GM18861 (cell line): ENCODE measurements around the gene TAF9B.
"Not testable (repeated sequence)": the region's sequence is repeated elsewhere in the genome, so short reads cannot be mapped to it uniquely, and the experiment has no call there.

Experiments
- ATAC-seq: cut with Tn5 transposase; IDR thresholded peaks from one replicate; pipeline ENCODE4 v1.9.1; 2021; ENCODE audit not compliant: unreplicated experiment

TAF9B gene, protein sequence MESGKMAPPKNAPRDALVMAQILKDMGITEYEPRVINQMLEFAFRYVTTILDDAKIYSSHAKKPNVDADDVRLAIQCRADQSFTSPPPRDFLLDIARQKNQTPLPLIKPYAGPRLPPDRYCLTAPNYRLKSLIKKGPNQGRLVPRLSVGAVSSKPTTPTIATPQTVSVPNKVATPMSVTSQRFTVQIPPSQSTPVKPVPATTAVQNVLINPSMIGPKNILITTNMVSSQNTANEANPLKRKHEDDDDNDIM

DNA sequence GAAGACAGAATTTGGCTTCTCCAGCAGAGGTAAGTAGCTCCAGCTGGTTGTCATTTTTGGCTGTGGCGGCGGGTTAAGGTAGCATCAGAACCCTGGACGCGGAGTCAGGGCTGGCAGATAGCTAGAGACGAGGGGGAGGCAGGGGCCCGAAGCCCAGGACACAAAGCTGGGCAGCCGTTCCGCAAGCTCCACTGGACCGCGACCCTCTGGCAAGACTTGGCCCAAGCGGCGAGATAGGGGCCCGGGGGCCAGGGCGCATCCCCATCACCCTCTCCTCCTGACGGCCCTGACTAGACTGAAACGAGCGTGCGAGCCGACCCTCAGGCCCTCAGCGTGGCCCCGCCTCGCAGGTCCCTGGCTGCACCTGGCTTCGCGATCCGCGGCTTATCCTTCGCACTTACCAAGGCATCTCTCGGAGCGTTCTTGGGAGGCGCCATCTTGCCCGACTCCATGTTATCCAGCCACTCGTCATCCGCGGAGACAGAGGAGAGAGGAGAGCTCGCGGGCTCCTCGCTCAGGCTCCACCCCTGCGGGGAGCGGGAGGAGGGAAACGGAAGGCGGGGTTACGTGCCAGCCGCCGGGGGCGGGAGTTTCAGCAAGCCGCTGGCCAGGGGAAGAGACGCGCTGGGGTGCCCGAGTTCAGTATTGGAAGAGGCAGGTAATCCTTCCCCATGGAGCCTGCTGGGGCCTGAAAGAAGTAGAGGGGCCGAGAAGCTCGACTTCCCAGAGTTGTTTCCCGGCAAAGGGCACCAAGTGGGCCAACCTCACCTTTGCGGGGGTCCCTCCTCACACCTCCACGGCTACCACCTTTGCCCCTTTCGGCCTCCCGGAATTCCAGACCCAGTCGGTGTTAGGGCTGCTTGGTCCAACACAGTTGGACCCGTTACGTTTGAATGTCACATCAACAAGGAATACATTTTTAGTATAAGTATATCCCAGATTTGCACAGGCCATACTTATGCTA is at the start of gene TAF9B:
TAF9B (minus strand) TSS at position 491 of the 964 bp plus-strand sequence; CDS start at position 452, 39 bp downstream.
- ATAC-seq, result peak; percentile 83

DNA sequence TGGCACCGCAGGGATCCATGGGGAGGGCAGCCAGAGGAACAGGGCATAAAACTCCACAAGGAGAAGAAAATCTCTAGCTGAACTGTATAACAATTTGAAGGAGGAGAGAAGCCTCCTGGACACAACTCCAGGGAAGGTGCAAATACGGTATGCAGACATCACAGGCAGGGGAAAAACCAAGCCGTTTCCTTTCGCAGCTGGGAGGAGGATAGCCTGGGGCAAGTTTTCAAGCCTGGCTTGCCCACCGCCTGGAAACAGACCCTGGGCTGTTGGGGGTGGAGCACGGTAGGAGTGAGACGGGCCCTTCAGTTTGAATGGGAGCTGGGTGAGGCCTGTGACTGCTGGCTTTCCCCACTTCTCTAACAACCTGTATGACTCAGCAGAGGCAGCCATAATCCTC is 43.4 kb upstream of the TAF9B start:
- ATAC-seq, result no peak

DNA sequence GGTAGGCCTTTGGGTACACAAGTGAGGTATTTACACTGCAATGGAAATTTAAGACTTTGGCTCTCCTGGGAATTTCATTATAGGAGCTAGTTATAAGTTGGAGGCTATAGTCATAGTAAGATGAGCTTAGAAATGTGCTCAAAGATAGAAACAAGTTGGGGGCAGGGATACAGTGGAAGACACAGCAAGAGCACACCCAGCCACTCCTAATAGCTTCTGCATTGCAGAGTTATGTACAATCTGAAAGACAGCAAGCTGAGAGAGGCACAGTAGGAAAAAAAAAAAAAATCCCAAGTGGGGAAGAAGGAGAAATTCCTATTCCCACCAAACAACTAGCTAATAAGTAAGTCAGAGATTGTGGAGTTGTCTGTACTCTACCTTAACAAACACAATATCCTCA is 41.9 kb upstream of the TAF9B start:
- ATAC-seq, result no peak

DNA sequence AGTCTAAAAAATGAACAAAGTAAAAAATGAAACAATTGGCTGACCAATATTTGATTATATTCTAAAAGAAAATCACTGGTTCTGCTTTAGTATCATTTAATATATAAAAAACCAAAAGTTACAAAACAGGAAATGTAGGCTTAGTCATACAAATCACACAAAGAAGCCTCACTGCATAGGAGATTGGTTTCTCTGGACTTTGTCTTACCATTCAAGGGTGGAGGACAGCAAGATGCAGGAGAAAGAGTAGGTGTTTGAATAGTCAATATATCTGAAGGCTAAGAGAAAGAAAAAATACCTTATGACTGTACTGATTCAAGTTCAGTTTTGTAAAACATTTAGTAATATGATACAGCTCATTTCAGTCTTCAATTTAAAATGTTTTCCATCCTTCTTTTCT is 28.6 kb upstream of the TAF9B start:
- no peak for ATAC-seq

DNA sequence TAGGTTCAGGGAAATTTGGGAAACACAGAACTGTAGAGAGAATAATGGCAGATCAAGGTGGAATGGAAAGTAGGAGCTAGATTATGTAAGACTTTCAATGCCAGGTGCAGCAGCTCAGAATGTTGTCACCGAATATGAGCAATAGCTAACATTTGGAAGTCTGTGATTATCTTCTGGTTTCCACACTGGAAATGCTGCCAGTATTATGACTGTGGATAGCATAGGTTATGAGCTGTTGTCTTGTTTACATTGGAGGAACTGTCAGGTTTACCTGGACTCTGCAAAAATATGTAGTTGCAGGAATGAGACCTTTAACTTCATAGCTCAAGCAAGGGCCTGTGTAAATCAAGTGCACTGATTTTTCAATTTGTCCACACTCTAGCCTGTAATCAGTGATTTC is 26.0 kb upstream of the TAF9B start:
- no peak for ATAC-seq

DNA sequence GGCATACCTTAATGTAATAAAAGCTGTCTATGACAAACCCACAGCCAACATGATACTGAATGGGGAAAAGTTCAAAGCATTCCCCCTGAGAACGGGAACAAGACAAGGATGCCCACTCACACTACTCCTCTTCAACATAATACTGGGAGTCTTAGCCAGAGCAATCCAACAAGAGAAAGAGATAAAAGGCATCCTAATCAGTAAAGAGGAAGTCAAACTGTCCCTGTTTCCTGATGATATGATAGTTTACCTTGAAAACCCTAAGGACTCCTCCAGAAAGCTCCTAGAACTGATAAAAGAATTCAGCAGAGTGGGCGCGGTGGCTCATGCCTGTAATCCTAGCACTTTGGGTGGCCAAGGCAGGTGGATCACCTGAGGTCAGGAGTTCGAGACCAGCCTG is 23.7 kb upstream of the TAF9B start:
- ATAC-seq, result not testable (repeated sequence)

DNA sequence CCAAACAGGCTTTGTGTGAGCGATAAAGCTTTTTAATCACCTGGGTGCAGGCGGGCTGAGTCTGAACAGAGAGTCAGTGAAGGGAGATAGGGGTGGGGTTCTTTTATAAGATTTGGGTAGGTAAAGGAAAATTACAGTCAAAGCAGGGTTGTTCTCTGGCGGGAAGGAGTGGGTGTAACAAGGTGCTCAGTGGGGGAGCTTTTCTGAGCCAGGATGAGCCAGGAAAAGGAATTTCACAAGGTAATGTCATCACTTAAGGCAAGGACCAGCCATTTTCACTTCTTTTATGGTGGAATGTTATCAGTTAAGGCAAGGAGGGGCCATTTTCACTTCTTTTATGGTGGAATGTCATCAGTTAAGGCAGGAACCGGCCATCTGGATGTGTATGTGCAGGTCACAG is 21.3 kb upstream of the TAF9B start:
- not testable (repeated sequence) for ATAC-seq

DNA sequence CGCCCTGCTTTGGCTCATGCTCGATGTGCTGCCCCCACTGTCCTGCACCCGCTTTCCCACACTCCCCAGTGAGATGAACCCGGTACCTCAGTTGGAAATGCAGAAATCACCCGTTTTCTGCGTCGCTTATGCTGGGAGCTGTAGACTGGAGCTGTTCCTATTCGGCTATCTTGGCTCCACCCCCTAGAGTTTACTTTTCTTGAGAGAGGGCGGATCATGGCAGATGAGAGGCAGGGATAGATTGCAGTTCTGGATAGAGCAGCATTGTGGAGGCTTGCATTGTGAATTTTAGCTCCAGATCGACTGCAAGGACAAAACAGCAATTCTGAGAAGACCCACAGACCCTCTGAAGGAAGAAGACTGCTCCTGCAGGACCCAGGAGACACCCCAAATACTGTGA is 18.4 kb upstream of the TAF9B start:
- not testable (repeated sequence) for ATAC-seq

DNA sequence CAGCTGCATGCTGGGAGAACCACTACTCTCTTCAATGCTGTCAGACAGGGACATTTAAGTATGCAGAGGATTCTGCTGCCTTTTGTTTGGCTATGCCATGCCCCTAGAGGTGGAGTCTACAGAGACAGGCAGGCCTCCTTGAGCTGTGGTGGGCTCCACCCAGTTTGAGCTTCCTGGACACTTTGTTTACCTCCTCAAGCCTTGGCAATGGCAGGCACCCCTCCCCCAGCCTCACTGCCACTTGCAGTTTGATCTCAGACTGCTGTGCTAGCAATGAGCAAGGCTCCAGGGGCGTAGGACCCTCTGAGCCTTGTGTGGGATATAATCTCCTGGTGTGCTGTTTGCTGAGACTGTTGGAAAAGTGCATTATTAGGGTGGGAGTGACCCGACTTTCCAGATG is 17.9 kb upstream of the TAF9B start:
- ATAC-seq, result not testable (repeated sequence)

DNA sequence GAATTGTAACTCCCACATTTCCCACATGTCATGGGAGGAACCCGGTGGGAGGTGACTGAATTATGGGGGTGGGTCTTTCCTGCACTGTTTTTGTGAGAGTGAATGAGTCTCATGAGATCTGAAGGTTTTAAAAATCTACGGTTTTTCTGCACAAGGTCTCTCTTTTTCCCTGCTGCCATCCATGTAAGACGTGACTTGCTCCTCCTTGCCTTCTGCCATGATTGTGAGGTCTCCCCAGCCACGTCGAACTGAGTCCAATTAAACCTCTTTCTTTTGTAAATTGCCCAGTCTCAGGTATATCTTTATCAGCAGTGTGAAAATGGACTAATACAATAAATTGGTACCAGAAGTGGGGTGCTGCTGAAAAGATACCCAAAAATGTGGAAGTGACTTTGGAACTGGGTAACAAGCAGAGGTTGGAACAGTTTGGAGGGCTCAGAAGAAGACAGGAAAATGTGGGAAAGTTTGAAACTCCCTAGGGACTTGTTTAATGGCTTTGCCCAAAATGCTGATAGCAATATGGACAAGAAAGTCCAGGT is 7.6 kb upstream of the TAF9B start:
- ATAC-seq, result not testable (repeated sequence)

DNA sequence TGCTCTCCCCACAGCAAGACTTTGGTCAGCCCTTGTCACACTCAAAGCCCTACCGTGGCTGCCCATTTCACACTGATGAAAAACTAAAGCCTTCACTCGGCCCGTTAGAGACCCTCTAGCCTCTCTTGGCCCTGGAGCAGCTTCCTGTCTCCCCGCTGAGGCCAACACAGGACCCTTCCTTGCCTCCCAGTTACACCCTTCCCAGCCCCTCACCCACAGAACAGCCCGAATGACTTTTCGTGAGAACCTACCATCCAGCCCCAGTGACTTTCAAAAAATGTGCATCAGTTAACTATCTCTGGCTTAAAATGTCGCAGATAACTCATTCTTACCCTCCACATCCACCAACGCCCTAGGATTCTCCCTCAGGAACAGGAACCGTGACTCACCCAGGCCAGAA is 756 bp upstream of the TAF9B start:
- no peak for ATAC-seq

DNA sequence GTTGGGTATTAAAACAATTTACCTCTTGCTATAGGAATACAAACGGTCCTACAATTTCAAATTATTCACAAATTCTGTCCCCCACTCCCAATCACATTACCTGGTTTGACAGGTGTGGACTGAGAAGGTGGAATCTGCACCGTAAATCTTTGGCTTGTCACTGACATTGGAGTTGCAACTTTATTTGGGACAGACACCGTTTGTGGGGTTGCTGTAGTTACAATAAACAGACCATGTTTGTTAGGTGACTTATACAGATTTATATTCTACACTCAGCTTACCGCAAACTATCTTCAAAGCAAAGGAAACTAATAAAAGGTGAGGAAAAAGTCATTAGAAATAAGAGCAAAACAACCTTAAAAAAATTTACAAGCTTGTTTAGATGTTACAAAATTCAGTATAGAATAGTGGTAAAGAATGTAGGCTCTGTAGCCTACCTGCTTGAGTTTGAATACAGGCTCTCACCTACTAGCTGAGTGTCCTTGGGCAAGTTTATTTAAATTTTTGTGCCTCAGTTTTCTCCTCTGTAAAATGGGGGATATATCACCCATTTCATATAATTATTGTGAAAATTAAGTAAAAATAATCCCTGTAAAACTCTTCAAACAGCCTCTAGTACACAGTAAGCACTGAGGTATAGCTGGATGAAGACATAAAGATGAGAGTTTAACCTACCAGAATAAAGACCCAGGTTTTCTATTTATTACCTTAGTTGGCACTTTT is 6.1 kb downstream of the TAF9B start:
- no peak for ATAC-seq

DNA sequence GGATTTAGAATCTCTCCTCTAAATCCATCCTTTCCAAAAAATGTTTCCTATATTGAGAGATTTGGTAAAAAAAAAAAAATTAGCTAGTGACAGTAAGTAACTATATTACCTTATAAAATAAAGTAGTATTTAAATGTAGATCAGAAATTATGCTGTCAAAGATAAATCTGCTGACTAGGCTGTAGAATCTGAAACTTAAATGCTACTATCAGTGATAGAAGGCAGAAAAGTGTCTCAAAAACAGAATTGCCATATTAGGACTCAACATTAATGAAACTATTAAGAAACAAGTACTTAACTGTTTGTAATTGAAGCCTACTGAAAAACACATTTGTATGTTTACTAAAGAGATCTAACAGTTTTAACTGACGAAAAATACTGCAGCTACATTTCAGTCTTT is 8.3 kb downstream of the TAF9B start:
- ATAC-seq, result no peak

DNA sequence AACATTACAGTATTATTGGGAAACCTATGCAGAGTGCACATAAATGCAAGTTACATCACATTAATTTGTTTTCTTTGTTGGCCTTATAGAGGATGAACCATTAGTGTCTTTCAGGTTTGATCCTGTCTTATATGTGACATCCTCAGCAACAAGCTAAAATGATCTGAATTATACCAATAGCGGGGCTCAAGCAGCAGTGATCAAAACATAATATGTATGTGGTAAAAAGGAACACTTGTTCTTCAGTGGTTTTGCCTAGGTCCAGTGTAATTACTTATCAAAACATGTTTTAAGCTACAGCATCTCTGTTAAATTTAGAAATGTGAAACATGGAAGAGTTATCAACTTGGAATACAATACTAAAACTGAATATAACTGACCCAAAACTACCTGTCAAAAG is 9.1 kb downstream of the TAF9B start:
- ATAC-seq, result no peak

DNA sequence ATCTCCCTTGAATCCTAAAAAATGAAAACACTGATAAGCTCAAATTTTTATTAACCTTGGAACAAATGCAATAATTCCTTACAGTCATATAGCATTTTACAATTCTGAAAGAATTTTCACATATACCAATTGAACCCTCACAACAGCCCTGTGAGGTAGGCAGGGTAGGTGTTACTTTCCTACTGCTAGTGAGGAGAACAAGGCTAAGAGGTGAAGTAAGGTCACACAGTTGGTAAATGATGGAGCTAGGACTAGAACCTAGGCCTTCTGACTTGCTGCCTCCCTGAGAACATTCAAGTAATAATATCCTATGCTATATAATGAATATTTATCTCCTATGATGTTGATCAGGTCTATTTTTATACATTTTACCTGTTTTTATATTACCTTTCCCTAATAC is 9.7 kb downstream of the TAF9B start:
- ATAC-seq, result no peak

DNA sequence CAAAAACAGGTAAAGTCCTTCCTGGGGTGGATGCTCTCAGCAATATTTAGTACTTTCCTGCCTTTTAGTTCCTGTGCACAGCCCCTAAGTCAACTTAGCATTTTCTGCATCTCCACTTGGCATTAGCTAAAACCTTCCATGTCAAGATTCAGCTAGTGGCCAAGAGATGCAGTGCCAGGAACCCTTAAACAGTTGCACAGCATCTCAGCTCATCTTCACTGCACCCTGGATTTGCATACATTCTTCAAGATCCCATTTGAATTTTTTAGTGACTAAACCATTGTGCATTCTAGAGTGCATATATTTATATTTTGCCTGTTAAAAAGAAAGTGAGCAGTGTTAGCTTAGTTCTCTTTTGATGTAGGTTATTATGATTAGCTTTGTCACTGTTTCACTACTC is 13.7 kb downstream of the TAF9B start:
- not testable (repeated sequence) for ATAC-seq

DNA sequence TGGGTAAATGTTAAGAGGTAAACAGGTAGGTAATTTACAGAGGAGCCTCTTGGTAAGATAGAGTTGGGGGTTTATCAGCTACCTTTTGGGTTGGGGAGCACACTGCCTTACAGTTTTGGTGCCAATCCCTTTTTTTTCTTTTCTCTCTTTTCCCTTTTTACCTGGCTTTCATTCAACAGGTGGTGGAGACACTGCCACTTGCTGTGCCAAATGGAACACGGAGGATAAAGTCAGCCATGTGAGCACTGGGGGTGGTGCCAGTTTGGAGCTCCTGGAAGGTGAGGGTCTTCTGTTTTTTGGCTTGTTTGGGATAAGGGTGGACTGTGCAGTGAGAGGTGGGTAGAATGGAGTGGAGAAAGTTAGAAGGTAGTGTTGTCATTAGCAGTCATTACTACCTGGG is 14.3 kb downstream of the TAF9B start:
- no peak for ATAC-seq

DNA sequence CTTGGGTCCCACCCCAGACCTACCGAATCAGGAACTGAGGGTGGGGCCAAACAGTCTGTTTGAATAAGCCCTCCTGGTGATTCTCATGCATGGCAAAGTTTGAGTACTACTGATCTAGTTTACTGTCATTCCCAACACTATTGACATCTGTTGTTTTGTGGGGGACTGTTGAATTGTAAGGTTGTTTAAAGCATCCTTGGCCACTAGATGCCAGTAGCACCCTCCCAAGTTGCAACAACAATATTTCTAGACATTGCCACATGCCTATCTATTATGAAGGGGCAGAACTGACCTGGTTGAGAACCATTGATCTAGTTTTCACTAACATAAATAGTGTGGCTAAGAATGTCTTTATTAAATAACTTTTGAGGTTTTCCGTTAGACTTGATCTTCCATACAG is 15.1 kb downstream of the TAF9B start:
- ATAC-seq, result no peak

DNA sequence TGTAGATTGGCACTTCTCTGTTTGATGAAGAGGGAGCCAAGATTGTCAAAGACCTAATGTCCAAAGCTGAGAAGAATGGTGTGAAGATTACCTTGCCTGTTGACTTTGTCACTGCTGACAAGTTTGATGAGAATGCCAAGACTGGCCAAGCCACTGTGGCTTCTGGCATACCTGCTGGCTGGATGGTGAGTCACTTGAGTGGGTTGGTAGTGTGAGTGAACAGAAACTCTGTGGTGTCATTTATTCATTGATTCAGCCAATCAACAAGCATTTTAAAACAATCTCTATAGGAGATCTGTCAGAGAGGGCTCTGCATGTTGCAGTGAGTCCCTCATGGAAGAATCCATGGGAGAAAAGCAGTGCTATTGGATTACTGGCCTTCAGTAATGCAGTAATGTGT is 16.3 kb downstream of the TAF9B start:
- no peak for ATAC-seq

DNA sequence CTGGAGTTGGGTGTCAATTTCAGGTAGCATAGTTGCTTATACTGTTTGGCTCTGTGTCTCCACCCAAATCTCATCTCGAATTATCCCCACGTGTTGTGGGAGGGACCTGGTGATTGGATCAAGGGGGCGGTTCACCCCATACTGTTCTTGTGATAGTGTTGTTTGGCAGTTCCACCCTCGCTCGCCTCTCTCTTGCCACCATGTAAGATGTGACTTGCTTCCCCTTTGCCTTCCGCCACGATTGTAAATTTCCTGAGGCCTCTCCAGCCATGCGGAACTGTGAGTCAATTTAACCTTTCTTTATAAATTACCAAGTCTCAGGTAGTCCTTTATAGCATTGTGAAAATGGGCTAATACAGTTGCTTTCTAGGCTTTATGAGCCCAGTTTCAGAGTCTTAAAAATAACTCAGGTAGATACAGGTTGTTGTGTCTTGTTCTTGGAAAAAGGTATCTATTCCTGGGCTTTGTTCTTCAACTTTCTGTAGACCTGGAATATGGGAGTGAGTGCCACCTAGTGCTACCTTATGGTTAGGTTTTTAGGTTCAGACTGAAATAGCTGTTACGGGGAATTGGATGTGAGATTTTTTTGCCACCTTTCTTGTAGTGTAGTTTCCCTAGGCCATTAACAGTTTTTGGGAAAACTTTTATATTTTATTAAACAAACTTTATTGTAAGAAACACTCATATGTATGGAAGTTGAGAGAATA is 19.8 kb downstream of the TAF9B start:
- ATAC-seq, result no peak

DNA sequence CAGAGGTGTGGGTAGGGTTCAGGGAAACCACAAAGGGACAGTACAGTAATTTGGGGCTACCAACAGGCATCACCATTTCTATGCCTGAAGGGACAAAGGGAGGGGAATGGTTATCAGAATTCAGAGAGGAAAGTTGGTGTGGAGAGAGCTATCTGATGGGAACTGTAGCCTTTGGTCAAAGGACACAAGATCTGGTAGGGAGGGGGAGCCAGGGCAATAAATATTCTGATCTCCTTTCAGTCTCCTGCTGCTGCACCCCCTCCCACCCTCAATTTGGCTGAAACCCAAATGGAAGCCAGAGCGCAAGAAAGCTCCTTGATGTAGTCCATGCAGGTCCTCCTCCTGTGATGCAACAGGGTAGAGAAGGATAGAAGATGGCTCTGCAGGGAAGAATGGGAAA is 20.8 kb downstream of the TAF9B start:
- ATAC-seq, result no peak
